ENCODE data around the gene GSTA3.
"Not testable (repeated sequence)": the region's sequence is repeated elsewhere in the genome, so short reads cannot be mapped to it uniquely, and the experiment has no call there.

Gene GSTA3

DNA sequence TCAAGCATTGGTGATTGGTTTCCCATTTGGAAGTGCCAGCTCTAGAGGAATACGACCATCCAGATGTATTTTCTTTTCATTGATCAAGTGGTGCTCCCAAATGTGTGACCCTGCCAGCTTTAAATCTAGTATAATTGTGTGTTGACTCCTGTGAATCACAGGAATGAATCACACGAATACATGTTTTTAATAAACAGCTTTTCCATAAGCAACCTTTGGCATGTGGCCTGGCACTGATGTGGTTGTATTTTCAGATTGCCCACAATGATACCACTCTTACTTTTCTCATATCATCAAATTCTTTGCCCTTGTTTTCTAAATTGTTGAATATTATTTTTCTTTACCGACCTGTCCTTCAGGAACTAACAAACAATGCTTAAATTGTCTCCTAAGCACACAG, 367 bp downstream of the GSTA3 start:
- no peak for FAIRE-seq

DNA sequence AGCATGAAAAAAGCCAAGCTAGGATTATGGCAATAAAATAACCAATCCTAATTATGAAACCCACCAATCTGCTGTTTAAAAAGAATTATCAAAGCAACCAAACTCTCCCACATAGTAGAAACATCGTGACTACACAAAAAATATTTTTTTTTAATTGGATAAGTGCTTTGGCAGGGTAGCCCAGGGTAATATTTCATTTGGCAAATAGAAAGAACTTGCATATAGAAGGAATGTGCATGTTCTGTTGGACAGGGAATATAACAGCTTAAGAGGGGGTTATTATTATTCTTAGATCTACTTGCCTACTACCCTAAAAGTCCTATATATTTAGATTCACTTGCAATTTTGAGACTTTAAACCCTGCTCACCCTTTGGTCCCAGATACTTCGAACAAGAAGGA, 972 bp downstream of the GSTA3 start:
- no peak for FAIRE-seq

DNA sequence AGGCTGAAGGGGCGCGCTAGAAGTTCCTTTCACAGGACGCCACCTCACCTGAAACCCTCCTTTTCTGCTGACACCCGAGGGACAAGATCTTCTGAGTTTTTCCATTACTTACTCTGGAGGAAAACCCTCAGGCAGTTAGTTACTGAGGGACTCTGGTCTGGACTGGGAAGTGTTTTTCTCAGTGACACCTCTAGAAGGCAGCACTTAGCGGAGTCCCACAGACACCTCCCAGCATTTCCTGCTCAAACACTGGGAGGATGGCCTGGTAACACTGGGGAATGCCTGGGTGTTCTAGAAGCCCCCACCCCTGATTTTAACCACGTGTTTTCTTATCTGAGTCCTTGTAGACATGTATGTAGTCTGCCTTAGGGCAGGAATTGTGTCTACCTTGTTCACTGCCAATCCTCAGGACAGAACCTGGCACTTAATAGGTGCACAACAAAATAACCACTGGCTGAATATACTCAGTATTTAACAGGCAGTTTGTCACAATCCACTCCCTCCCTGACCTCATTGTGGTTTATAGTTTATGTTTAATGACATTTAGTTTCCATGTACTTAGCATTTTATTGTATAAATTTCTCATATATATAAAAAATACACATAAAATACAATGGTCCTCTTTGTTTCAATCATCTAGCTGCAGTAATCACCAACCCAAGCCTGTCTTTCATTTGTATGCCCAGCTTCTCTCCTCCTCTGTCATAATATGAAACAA, 4.8 kb downstream of the GSTA3 start:
- FAIRE-seq, result no peak

DNA sequence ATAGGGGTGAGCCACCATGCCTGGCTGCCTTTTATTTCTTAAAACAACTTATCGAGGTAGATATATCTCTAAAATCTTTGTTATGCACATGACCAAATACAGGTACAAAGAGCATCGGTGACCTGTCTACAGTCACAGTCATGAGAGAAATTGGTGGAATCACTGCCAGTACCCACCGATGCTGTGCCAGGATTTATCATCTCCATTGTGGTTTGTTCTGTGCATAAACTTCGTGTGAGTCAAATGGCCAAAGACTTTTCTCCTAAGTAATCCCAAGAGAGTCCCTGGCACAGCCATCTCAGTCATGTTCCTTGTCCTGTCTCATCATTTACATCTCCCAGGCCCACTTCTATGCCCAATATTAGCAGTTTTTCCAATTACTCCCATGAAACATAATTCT, 9.0 kb downstream of the GSTA3 start:
- no peak for FAIRE-seq

DNA sequence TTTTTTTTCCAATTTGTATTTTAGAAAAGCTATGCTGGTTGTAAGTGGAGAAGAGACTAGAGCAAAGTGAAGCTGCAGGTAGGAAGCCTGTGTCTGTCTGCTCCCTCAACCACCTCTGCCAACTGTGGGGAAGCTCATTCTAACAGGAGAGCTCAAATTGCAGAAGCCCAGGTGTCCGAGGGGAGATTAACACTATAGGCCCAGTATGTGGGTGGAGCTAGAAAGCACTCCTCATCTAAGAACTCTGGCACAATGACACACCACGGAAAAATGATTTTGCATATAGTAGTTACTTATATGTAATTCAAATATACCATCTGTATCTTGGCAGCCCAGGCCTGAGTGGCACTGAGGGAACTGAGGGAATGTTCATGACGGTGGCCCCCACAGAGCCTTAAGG, 13.7 kb downstream of the GSTA3 start:
- not testable (repeated sequence) for FAIRE-seq

DNA sequence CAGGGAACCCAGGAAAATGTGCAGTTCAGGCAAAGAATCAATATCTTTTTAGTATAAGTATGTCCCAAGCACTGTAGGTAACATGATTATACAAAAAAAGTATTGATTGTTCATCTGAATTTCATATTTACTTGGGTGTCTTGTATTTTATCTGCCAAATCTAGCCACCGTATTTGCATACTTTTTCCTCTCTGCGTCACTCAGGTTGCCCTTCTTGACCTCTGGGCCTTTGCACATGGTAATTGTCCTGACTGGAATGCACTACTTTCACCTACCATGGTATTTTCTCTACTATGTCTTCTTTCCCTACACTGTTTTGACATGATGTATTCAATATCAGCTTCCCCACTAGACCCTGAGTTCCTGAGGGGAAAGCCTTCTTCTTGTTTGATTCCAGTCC, 15.2 kb downstream of the GSTA3 start:
- FAIRE-seq, result no peak

DNA sequence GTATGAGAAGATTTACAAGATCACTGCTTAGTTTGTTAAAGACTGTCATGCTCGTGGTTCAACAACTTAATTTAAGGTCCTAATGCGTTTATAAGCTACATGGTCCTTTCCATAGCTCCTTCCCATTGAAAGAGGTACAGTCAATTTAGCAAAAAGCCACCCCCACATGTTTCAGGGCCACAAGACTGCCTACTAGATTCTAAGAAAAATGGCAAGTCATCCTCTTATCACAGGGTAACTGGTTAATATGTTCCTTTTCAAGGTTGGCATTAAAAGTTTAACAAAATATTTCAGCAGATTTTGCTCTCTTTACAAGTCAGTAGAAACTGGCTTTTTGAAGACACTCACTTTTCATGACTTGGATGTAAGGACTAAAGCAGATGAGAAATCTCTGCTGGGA, 15.7 kb downstream of the GSTA3 start:
- no peak for FAIRE-seq

DNA sequence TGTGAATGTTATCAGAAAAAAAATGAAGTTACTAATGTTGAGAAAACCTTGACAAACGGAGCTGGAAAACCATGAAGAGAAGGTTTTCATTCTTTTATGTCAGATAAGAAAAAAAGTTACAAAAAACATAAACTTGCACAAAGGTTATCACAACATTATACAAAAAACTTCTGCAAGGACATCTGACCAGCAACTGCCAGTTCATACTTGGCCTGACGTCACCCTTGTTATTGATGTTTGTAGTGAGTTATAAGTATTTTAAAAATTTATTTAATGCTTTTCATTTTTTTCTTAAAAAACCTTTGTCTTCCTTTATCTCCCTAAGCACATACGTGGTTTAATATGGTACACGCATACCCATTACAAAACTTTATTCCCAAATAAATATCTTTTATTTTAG, 16.3 kb downstream of the GSTA3 start:
- FAIRE-seq, result no peak

DNA sequence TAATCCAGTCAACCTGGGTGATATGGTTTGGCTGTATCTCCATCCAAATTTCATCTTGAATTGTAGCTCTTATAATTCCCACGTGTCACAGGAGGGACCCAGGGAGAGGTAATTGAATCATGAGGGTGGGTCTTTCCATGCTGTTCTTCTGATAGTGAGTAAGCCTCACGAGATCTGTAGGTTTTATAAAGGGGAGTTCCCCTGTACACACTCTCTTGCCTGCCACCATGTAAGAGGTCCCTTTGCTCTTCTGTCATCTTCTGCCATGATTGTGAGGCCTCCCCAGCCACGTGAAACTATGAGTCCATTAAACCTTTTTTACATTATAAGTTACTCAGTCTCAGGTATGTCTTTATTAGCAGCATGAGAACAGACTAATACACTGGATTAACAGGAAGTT, 19.5 kb downstream of the GSTA3 start:
- FAIRE-seq, result no peak

DNA sequence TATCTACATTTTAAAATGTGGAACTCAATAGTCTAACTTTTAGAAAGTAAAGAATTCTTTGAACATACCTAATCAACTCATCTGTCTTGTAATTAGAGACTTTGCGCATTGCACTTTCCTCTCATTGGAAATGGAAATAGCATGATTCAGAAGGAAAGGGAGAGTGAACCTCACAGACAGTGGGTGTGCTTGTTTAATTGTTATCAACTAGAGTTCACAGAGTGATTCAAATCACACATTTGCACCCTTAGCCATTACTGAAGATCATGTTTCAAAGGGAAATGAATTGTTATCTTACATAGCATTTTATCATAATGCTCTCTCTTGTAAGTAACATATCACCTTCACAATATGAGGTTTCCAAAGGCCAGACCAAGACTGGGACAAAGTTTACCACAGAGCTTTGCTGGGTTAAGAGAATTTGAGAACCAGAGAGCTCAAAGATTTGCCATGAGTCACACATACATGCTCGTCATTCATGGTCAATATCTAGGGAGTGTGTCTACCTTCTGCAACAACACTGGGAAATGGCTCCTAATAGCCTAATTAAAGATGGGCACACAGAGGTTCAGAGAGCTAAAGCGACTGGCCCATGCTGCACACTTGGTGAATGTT, 21.5 kb downstream of the GSTA3 start:
- FAIRE-seq, result no peak

DNA sequence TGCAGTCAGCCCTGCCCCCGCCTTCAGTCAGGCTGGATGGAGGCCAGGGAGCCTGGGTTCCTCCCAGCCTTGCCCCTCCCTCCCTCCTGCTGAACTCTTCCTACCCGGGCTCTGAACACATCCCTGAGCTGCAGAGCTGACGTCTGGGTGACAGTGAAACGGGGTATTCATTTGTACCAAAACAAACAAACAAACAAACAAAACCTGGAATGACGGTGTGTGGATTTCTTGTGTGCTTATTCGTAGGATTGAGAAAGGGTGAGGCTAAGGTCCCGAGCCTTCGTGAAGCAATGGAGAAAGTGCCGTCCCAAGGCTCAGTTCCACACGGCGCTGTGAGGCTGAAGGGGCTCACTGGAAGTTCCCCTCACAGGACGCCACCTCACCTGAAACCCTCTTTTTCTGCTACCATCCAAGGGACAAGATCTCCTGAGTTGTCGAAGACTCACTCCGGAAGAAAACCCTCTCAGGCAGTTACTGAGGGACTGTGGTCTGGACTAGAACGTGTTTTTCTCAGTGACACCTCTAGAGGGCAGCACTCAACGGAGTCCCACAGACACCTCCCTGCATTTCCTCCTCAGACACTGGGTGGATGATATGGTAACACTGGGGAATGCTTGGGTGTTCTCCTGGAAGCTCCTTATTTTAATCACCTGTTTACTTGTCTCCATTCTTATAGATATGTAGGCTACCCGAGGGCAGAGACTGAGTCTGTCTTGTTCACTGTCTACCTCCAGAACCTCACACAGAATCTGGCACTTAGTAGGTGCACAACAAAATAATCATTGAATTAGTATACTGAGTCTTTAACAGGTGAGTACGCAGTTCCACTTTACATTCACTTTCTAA, 27.3 kb downstream of the GSTA3 start:
- peak; percentile 81 for FAIRE-seq

DNA sequence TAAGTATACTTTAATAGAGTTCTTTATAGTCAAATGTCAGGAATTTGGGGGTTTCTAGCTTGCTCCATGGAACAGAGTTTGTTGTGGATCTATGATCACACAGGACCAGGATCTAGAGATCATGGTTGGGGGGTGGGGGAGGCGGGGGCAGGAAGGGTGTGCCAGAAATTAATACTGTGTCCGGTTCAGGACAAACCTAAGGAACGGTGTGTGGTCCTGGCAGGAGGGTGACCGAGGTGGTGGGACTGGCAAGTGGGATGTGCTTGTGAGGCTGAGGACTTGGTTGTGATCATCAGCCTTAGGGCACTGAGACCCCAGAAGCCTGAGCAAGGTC, 27.9 kb downstream of the GSTA3 start:
- no peak for FAIRE-seq

DNA sequence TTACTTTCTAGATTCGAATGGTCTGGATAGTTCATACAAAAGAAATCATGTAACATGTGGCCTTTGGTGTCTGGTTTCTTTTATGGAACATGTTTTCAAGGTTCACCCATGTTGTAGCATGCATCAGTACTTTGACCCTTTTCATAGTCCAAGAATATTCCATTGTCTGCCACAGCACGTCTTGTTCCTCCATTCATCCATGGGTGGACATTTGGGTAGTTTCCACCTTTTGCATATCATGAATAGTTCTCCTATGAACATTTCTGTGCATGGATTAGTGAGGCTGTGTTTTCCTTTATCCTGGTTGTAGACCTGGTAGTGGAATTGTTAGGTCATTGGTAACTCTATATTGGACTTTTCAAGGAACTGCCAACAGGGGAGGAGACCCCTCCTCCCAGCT, 31.7 kb downstream of the GSTA3 start:
- no peak for FAIRE-seq

DNA sequence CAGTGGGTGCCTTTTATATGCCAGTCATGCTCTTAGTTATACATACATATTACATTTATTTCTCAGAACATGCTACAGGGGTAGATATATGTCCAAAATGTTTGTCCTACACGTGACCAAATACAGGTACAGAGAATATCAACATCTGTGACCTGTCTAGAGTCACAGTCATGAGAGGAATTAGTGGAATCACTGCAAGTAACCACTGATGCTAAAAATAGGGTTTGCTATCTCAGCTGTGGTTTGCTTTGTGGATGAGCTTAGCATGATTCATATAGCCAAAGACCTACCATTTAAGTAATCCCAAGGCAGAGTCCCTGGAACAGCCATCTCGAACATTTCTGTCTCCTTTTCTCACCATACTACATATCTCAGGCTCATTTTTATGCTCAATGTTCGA, 32.3 kb downstream of the GSTA3 start:
- no peak for FAIRE-seq

DNA sequence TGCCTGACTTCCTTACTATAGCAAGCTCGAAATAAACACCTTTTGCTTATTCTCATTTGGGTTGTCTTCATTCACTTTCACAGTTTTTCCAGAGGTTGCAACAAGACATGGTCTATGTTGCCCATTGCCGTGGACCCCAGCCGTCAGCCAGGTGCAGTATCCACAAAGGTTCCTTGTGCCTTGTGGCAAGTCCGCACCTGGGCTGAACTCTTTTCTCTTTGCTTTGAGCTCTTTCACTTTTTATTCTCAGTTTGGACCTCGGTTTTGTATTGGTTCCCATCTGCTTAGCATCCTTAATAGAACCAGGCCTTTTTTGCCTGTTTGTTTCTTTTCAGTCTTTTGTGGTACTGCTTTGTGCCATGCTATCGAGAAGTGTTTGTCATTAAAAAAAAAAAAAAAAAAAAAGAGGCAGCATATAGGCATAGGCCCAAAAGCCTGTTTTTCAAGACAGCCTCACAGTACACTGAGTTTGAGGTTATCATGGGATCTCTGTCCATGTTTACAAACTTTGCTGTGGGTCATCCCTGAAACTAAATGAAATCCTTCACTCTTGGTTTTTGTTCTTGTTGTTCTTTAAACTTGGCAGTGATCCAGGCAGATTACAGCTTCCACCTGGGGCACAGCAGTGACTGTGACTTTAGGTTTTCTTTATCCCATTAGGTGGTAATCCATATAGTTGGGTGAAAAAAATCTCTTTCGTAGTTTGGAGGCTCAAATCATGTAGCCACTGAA, 33.3 kb downstream of the GSTA3 start:
- FAIRE-seq, result no peak

DNA sequence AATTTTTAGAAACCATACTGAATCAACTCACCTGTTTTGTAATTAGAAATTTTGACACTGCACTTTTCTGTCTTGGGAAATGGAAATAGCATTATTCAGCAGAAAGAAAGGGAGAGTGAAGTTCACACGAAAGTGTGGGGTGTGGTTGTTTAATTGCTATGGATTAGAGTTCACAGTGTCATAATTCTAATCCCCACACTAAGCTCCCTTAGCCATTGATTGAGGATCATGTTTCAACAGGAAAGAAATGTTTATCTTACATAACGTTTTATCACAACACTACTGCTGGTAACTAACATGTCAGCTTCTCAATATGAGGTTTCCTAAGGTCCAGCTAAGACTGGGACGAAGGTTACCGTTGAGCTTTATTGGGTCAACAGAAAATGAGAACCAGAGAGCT, 37.5 kb downstream of the GSTA3 start:
- FAIRE-seq, result no peak

DNA sequence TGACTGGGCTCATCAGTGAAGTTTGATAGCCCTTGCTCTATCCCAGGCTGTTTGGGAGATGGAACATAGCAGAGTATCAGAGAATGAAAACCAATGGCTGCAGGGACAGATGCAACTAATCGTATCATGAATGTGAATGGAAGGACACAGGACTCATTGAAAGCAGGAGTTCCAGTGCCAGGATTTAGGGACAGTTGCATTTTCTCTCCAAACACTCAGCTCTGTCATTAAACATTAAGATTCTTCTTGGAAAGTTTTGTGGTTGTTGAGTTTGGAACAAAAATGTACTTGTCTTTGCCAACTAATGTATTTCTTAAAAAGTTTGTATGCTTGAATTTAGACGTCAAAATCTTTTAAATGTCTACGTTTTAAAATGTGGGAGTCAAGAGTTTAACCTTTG, 37.9 kb downstream of the GSTA3 start:
- no peak for FAIRE-seq

DNA sequence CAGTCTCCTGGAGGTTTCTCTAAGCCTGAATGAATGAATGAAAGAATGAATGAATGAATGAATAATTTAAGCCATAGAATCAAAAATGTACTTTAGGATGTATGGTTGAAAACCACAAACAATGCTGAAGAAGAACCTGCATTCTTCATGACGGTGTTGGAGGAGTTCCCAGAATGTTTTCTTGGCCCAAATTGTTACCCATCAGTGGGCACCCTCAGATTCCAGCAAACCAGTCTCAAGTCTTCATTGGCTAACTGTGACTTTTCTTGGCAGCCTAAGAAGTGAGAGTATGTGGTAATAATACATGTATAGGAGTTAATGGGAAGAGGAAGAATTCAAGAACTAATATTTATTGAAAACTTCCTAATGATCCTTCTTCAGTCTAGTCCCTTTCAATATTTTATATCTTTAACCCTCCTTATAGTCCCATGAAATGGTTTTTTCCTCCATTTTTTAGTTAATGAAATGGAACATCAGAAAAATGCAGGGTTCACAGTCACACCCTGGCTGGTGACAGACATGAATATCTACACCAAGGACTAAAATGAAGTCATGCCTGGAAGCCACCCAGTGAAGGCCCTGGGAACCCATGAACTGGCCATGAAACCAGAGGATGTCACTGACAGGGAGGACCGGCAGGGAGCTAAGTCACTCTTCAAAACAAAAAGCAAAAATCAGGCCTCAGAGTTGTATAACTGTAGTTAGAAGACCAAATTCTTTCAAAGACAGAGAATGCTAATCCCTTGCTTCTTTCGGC, 39.0 kb downstream of the GSTA3 start:
- FAIRE-seq, result not testable (repeated sequence)

DNA sequence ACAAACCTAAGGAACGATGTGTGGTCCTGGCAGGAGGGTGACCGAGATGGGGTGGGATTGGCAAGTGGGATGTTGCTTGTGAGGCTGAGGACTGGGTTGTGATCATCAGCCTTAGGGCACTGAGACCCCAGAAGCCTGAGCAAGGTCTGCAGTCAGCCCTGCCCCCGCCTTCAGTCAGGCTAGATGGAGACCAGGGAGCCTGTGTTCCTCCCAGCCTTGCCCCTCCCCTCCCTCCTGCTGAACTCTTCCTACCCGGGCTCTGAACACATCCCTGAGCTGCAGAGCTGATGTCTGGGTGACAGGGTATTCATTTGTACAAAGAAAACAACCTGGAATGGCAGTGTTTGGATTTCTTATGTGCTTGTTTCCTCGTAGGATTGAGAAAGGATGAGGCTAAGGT, 40.6 kb downstream of the GSTA3 start:
- not testable (repeated sequence) for FAIRE-seq

DNA sequence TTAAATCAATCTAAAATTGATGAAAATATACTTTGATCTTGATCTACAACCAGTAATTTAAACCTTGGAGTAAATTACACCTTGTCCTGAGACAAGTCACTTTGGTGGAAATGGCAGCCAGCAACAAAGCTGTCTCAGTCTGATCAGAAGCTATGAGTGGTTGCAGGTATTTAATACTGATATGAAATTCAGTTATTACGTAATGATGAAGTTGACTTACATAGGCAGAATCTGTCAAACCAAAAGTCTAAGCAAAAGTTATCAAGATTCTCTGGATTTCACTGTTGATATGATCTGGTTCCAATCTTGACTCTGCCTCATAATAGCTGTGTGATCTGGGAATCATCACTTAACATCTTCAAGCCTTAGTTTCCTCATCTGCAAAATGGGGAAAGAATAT, 41.3 kb downstream of the GSTA3 start:
- no peak for FAIRE-seq

DNA sequence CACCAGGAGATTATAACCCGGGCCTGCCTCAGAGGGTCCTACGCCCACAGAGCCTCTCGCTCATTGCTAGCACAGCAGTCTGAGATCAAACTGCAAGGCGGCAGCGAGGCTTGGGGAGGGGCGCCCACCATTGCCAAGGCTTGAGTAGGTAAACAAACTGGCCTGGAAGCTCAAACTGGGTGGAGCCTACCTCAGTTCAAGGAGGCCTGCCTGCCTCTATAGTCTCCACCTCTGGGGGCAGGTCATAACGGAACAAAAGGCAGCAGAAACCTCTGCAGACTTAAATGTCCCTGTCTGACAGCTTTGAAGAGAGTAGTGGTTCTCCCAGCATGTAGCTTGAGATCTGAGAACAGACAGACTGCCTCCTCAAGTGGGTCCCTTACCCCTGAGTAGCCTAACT, 48.3 kb downstream of the GSTA3 start:
- not testable (repeated sequence) for FAIRE-seq

DNA sequence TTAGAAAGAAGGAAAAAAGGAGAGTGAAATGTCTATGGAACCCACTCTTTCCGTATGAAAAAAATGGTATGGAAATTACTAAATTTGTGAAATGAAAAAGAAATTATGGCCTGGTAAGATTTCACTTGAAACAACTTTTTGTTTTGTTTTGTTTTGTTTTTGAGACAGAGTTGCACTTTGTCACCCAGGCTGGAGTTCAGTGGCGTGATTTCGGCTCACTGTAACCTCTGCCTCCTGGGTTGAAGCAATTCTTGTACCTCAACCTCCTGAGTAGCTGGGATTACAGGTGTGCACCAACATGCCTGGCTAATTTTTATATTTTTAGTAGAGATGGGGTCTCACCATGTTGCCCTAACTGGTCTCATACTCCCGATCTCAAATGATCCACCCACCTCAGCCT, 51.1 kb downstream of the GSTA3 start:
- FAIRE-seq, result no peak

DNA sequence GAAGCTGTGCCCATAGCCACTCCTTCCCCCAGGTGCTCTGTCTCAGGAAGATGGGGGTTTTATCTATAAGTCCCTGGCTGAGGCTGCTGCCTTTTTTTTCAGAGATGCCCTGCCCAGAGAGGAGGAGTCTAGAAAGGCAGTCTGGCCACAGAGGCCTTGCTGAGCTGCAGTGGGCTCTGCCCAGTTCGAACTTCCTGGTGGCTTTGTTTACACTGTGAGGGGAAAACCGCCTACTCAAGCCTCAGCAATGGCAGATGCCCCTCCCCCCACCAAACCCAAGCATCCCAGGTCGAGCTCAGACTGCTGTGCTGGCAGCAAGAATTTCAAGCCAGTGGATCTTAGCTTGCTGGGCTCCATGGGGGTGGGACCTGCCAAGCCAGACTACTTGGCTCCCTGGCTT, 53.4 kb downstream of the GSTA3 start:
- not testable (repeated sequence) for FAIRE-seq
